ENCODE measurements around the gene LACRT. TPM values are rescaled to one million over a fixed set of nuclear protein-coding genes. Genes with fewer than 3 reads are reported as not detected.

LACRT gene
- total and polyA plus RNA-seq, 2 of the 4 experiments (the other 2 are of a cell fraction) = not detected

DNA sequence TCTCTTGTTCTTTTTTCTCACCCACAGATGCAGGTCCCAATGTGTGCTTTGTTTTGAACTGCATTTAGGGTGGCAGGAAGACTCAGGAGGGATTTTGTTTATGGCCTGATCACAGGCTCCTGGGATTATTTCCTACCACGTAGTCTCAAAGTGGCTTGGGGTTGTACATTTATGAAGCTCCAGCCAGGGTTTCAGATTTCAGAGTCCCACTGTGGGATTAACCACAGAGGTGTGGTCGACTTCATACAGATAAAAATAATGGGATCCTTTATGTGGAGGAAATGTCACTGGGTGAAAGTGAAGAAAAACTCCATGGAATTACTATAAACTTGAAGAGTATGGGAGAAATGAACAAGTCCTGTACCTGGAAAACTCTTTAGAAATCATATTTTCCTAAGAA is 32.0 kb downstream of the LACRT start:
- Histone ChIP-seq H3K9me3 (ENCODE audit: control insufficient read depth, insufficient read depth, low read length) (no peaks in the 10 kb centered on the region), H3K79me1 (ENCODE audit: low read depth in 1 of 2, low read length in 2 of 2) (no peaks in the 10 kb centered on the region), H2BK20ac (ENCODE audit: low read depth, low read length) (no peak overlapping the region), H2BK120ac (ENCODE audit: low read depth, low read length) (no peak overlapping the region), H2BK5ac (ENCODE audit: low read depth, low read length, poor library complexity, severe bottlenecking) (no peak overlapping the region), H3K4me3 (ENCODE audit: insufficient read depth, low read depth, low read length) (no peak overlapping the region), H3K14ac (replicated peaks; ENCODE audit: low read depth, low read length) (no peak overlapping the region), H3K4ac (ENCODE audit: low read depth, low read length) (no peak overlapping the region), H4K20me1 (ENCODE audit: insufficient read depth, low read length) (no peaks in the 10 kb centered on the region), H4K91ac (ENCODE audit: insufficient read depth, low read depth, low read length) (no peak overlapping the region), H2BK15ac (ENCODE audit: low read depth, low read length) (no peak overlapping the region), H3K56ac (ENCODE audit: extremely low read depth, insufficient read depth, low read length) (no peak overlapping the region), H3K27ac (ENCODE audit: insufficient read depth, low read length) (no peak overlapping the region), H3K23ac (ENCODE audit: low read depth, low read length) (no peak overlapping the region), H3K4me1 (ENCODE audit: control insufficient read depth, insufficient read depth, low read length) (no peaks in the 10 kb centered on the region), H3K4me2 (ENCODE audit: low read depth, low read length) (no peak overlapping the region), H2AK5ac (ENCODE audit: low read depth, low read length) (no peak overlapping the region), H2AFZ (replicated peaks; ENCODE audit: low read length, poor library complexity) (no peak overlapping the region), H4K5ac (ENCODE audit: low read depth, low read length) (no peak overlapping the region), H3K9me1 (ENCODE audit: insufficient read depth, low read length) (no peaks in the 10 kb centered on the region), H3K18ac (ENCODE audit: low read depth, low read length) (no peak overlapping the region), H3K27me3 (ENCODE audit: control insufficient read depth, insufficient read depth, low read length) (peaks cover 3% of the 10 kb centered on the region; the same call in 1 of the 2 replicates), H3K9ac (ENCODE audit: low read depth, low read length) (no peak overlapping the region), H2AK9ac (replicated peaks; ENCODE audit: low read depth, low read length, poor library complexity) (no peak overlapping the region), H4K8ac (ENCODE audit: low read depth in 2 of 2, low read length in 2 of 2) (no peak overlapping the region), H3K36me3 (ENCODE audit: control insufficient read depth, insufficient read depth, low read length) (no peaks in the 10 kb centered on the region)
- ChIA-PET POLR2A (ENCODE audit: unreplicated experiment) (no interaction called here), CTCF (no interaction called here)
- no peak for TF ChIP-seq BHLHE40 (IDR thresholded peaks at IDR 0.05; ENCODE audit: low read depth, low read length)
- no peak for TF ChIP-seq ELK1 (IDR thresholded peaks at IDR 0.05; ENCODE audit: borderline replicate concordance, low read depth, low read length)
- no peak for TF ChIP-seq RFX5 (IDR thresholded peaks at IDR 0.05; ENCODE audit: low read depth, low read length)
- TF ChIP-seq MAFK (IDR thresholded peaks at IDR 0.05; ENCODE audit: low read depth, low read length) = no peak
- no peak for TF ChIP-seq SMC3 (IDR thresholded peaks at IDR 0.05; ENCODE audit: low read depth, low read length)
- no peak for DNase-seq
- WGBS, 2 experiments (ENCODE audit: extremely low coverage in 2 of 2, insufficient read length in 1 of 2) = no CpG with 5 or more reads among the region's 2 CpGs
- no peak for ATAC-seq (ENCODE audit: low read depth)
- intact Hi-C loops (cut with micrococcal nuclease) (loop anchor here (5.0 kb wide), 1 partner anchor 355 kb away; no protein-coding TSS in a partner anchor), in situ Hi-C loops (cut with MboI; ENCODE audit: low sequenced_read_pairs) (no loop called here), dilution Hi-C loops (cut with HindIII; ENCODE audit: low sequenced_read_pairs, unreplicated experiment) (no loop called here)
- BruUV-seq (replicated peaks) = no TSS peak
